ENCODE data around the gene CCNT2. TPM values are rescaled to one million over a fixed set of nuclear protein-coding genes. Genes with fewer than 3 reads are reported as not detected.

The CCNT2 gene
- total and polyA plus RNA-seq, 2 experiments from 2014 or later, result 13.1 to 41.7 TPM

GRCh38 chr2:134934641-134935040, 16.0 kb downstream of the CCNT2 start:
- peaks cover 88% of the 10 kb centered on the region for H4K20me1 ChIP-seq (ENCODE audit: insufficient read depth, poor library complexity, severe bottlenecking)
- TF ChIP-seq EZH2phosphoT487 (IDR thresholded peaks at IDR 0.05; ENCODE audit: low read depth, severe bottlenecking, unreplicated experiment), result no peak
- no peak for TF ChIP-seq CTCF (IDR thresholded peaks at IDR 0.05; ENCODE audit: poor library complexity)
- TF ChIP-seq EZH2 (IDR thresholded peaks at IDR 0.05; ENCODE audit: borderline replicate concordance), result no peak
- no peak overlapping the region for H3K27ac ChIP-seq

GRCh38 chr2:134936691-134937090, 18.1 kb downstream of the CCNT2 start:
- no peaks in the 10 kb centered on the region for H3K9me2 ChIP-seq (replicated peaks; ENCODE audit: insufficient read depth)
- H4K20me1 ChIP-seq (ENCODE audit: insufficient read depth, poor library complexity, severe bottlenecking), result peaks cover 67% of the 10 kb centered on the region
- no peak for TF ChIP-seq EZH2 (IDR thresholded peaks at IDR 0.05; ENCODE audit: borderline replicate concordance)
- TF ChIP-seq EZH2phosphoT487 (IDR thresholded peaks at IDR 0.05; ENCODE audit: low read depth, severe bottlenecking, unreplicated experiment), result no peak
- TF ChIP-seq CTCF (IDR thresholded peaks at IDR 0.05; ENCODE audit: poor library complexity), result no peak
- no peaks in the 10 kb centered on the region for H3K36me3 ChIP-seq (replicated peaks; ENCODE audit: insufficient read depth, low read depth)
- H3K27me3 ChIP-seq, result no peaks in the 10 kb centered on the region
- DNase-seq (ENCODE audit: low spot score), result no peak
- H3K4me3 ChIP-seq, result no peak overlapping the region
- no peaks in the 10 kb centered on the region for H3K4me1 ChIP-seq (ENCODE audit: insufficient read depth)
- H3K27ac ChIP-seq, result no peak overlapping the region
- no peak overlapping the region for H2AFZ ChIP-seq
- H3K4me2 ChIP-seq, result no peak overlapping the region
- H3K79me2 ChIP-seq, result peaks cover 93% of the 10 kb centered on the region
- WGBS (ENCODE audit: low lambda C conversion rate, missing lambda C conversion rate), result 85% methylated on average over 4 of the region's 4 CpGs
- no peaks in the 10 kb centered on the region for H3K9me3 ChIP-seq (ENCODE audit: low read depth)

More at GRCh38 chr2:134934641-134935040, 16.0 kb downstream of the CCNT2 start:
- Histone ChIP-seq H3K4me2 (no peak overlapping the region), H3K79me2 (peaks cover 98% of the 10 kb centered on the region), H3K4me1 (ENCODE audit: insufficient read depth) (no peaks in the 10 kb centered on the region), H3K27me3 (no peaks in the 10 kb centered on the region), H3K4me3 (no peak overlapping the region), H3K36me3 (replicated peaks; ENCODE audit: insufficient read depth, low read depth) (no peaks in the 10 kb centered on the region), H2AFZ (no peak overlapping the region), H3K9me3 (ENCODE audit: low read depth) (no peaks in the 10 kb centered on the region), H3K9me2 (replicated peaks; ENCODE audit: insufficient read depth) (no peaks in the 10 kb centered on the region)
- 64% methylated on average over 1 of the region's 1 CpG for WGBS (ENCODE audit: low lambda C conversion rate, missing lambda C conversion rate)
- DNase-seq (ENCODE audit: low spot score), result no peak

GRCh38 chr2:134943540-134943939, 24.9 kb downstream of the CCNT2 start:
- TF ChIP-seq EZH2 (IDR thresholded peaks at IDR 0.05; ENCODE audit: borderline replicate concordance), result no peak
- TF ChIP-seq CTCF (IDR thresholded peaks at IDR 0.05; ENCODE audit: poor library complexity), result no peak
- TF ChIP-seq EZH2phosphoT487 (IDR thresholded peaks at IDR 0.05; ENCODE audit: low read depth, severe bottlenecking, unreplicated experiment), result no peak
- no peak for DNase-seq (ENCODE audit: low spot score)
- Histone ChIP-seq H3K4me3 (no peak overlapping the region), H3K27me3 (no peaks in the 10 kb centered on the region), H2AFZ (no peak overlapping the region), H3K9me2 (replicated peaks; ENCODE audit: insufficient read depth) (no peaks in the 10 kb centered on the region), H3K4me1 (ENCODE audit: insufficient read depth) (no peaks in the 10 kb centered on the region), H3K27ac (no peak overlapping the region), H4K20me1 (ENCODE audit: insufficient read depth, poor library complexity, severe bottlenecking) (peaks cover 6% of the 10 kb centered on the region), H3K79me2 (peaks cover 38% of the 10 kb centered on the region), H3K4me2 (no peak overlapping the region), H3K36me3 (replicated peaks; ENCODE audit: insufficient read depth, low read depth) (no peaks in the 10 kb centered on the region), H3K9me3 (ENCODE audit: low read depth) (no peaks in the 10 kb centered on the region)
- 95% methylated on average over 2 of the region's 2 CpGs for WGBS (ENCODE audit: low lambda C conversion rate, missing lambda C conversion rate)

GRCh38 chr2:134944975-134945374, 26.4 kb downstream of the CCNT2 start:
- no peak overlapping the region for H2AFZ ChIP-seq
- DNase-seq (ENCODE audit: low spot score), result no peak
- H3K4me1 ChIP-seq (ENCODE audit: insufficient read depth), result no peaks in the 10 kb centered on the region
- H3K9me2 ChIP-seq (replicated peaks; ENCODE audit: insufficient read depth), result no peaks in the 10 kb centered on the region
- TF ChIP-seq EZH2phosphoT487 (IDR thresholded peaks at IDR 0.05; ENCODE audit: low read depth, severe bottlenecking, unreplicated experiment) (no peak), CTCF (IDR thresholded peaks at IDR 0.05; ENCODE audit: poor library complexity) (no peak), EZH2 (IDR thresholded peaks at IDR 0.05; ENCODE audit: borderline replicate concordance) (no peak)
- H3K27me3 ChIP-seq, result no peaks in the 10 kb centered on the region
- peaks cover 31% of the 10 kb centered on the region for H3K79me2 ChIP-seq
- H3K4me2 ChIP-seq, result no peak overlapping the region
- H3K9me3 ChIP-seq (ENCODE audit: low read depth), result no peaks in the 10 kb centered on the region
- peaks cover 3% of the 10 kb centered on the region for H4K20me1 ChIP-seq (ENCODE audit: insufficient read depth, poor library complexity, severe bottlenecking)
- no peaks in the 10 kb centered on the region for H3K36me3 ChIP-seq (replicated peaks; ENCODE audit: insufficient read depth, low read depth)
- WGBS (ENCODE audit: low lambda C conversion rate, missing lambda C conversion rate), result 76% methylated on average over 1 of the region's 1 CpG
- no peak overlapping the region for H3K4me3 ChIP-seq
- no peak overlapping the region for H3K27ac ChIP-seq

Data from hepatocyte (in vitro differentiated cells).